ENCODE data around the gene EVPL. TPM values are rescaled to one million over a fixed set of nuclear protein-coding genes. Genes with fewer than 3 reads are reported as not detected.
"Not testable (repeated sequence)": the region's sequence is repeated elsewhere in the genome, so short reads cannot be mapped to it uniquely, and the experiment has no call there.

Gene EVPL
- polyA plus RNA-seq, 1 donor = 63.2 TPM

DNA sequence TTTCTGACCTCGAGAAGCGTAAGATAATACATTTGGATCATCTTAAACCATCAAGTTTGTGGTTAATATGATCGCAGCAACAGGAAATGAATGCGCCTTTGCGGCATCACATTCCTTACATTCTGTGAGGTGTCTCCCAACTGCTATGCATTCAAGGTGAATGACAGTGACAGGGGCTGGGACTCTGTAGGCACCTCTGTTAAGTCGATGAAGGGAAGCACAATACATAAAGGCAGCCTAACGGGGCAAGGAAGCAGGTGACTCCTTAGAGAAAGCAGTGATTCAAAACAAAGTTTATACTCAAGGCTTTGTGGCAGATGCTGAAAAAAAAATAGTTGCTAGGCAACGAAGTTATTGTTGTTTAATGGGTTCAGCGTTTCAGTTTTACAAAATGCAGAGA lies 21.6 kb upstream of the EVPL start:
- H3K27me3 ChIP-seq (ENCODE audit: control insufficient read depth, insufficient read depth, low read length) = no peaks in the 10 kb centered on the region
- peaks cover 85% of the 10 kb centered on the region for H3K36me3 ChIP-seq (ENCODE audit: control insufficient read depth, insufficient read depth, low read length)
- H3K9me3 ChIP-seq (ENCODE audit: control insufficient read depth, low read depth, low read length) = no peaks in the 10 kb centered on the region
- WGBS (ENCODE audit: insufficient coverage, low lambda C conversion rate) = 83% methylated on average over 2 of the region's 9 CpGs
- H3K4me1 ChIP-seq (ENCODE audit: control insufficient read depth, insufficient read depth, low read length) = peaks cover 22% of the 10 kb centered on the region
- DNase-seq = no peak
- no peak overlapping the region for H3K27ac ChIP-seq (ENCODE audit: low read length)
- H3K4me3 ChIP-seq (ENCODE audit: low read length) = no peak overlapping the region

DNA sequence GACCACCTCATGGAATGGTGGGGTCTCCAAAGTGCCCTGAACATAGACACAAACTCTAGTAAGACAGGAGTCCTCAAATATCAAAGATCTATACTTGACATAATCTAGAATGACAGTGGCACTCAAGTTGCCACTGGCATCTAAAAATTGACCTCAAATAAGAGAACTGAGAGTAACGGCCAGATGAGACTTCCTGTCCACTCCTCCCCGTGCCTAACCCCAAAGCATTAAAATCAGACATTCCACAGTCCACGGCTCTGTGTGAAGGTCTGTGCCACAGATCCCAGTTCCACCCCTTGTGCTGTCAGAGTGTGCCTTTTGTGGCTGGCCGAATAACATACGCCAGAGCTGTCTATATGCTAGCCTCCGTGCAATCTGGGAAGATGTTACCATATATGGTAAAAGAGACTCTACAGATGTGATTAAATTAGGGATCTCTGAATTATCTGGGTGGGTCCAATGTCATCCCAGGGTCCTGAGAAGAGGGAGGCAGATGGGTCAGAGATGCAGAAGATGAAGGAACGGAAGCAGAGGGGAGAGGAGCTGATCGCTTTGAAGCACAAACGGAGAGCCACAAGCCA lies 21.0 kb upstream of the EVPL start:
- Histone ChIP-seq H3K27ac (ENCODE audit: low read length) (no peak overlapping the region), H3K9me3 (ENCODE audit: control insufficient read depth, low read depth, low read length) (no peaks in the 10 kb centered on the region), H3K36me3 (ENCODE audit: control insufficient read depth, insufficient read depth, low read length) (peaks cover 86% of the 10 kb centered on the region), H3K27me3 (ENCODE audit: control insufficient read depth, insufficient read depth, low read length) (no peaks in the 10 kb centered on the region), H3K4me3 (ENCODE audit: low read length) (no peak overlapping the region), H3K4me1 (ENCODE audit: control insufficient read depth, insufficient read depth, low read length) (peaks cover 22% of the 10 kb centered on the region)
- DNase-seq = no peak
- no CpG with 5 or more reads among the region's 9 CpGs for WGBS (ENCODE audit: insufficient coverage, low lambda C conversion rate)

DNA sequence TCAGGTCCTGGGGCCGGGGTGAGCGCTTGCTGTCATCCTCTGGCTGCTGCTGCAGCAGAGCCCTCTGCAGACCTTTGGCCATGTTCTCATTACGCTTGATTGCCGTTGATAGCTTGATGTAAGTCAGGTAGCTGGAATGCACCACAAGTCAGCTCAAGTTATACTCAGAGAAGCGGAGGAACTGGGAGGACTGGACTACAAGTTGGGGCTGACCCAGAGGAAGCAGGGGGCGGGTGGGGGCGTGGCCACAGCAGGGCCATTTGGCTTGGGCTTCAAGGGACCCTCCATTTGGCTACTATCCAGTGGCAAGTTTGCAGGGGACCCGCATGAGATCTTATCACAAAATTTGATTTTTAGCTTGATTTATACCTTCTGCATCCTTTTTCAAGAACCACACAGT lies 19.0 kb upstream of the EVPL start:
- no peak for DNase-seq
- Histone ChIP-seq H3K27me3 (ENCODE audit: control insufficient read depth, insufficient read depth, low read length) (no peaks in the 10 kb centered on the region), H3K36me3 (ENCODE audit: control insufficient read depth, insufficient read depth, low read length) (peaks cover 92% of the 10 kb centered on the region), H3K4me1 (ENCODE audit: control insufficient read depth, insufficient read depth, low read length) (peaks cover 13% of the 10 kb centered on the region), H3K27ac (ENCODE audit: low read length) (no peak overlapping the region), H3K4me3 (ENCODE audit: low read length) (no peak overlapping the region), H3K9me3 (ENCODE audit: control insufficient read depth, low read depth, low read length) (no peaks in the 10 kb centered on the region)
- WGBS (ENCODE audit: insufficient coverage, low lambda C conversion rate) = 100% methylated on average over 1 of the region's 8 CpGs

DNA sequence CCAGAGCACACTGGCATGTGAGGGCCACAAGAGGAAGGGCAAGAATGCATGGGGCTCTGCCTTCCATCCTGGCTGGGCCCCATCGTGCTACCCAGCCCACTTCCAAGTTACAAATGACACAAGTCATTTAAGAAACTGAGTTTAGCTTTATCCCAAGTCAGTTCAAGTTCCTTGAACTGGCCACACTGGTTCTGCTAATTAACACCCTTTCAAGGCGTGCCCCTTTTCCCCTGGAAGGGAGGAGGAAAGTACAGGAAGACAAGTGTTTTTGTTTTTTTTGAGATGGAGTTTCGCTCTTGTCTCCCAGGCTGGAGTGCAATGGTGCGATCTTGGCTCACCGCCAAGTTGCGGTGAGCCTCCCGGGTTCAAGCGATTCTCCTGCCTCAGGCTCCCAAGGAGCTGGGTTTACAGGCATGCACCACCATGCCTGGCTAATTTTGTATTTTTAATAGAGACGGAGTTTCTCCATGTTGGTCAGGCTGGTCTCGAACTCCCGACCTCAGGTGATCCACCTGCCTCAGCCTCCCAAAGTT lies 17.4 kb upstream of the EVPL start:
- not testable (repeated sequence) for H3K27me3 ChIP-seq (ENCODE audit: control insufficient read depth, insufficient read depth, low read length); H3K4me3 ChIP-seq (ENCODE audit: low read length); H3K4me1 ChIP-seq (ENCODE audit: control insufficient read depth, insufficient read depth, low read length); DNase-seq; H3K27ac ChIP-seq (ENCODE audit: low read length); H3K9me3 ChIP-seq (ENCODE audit: control insufficient read depth, low read depth, low read length)
- peaks cover 94% of the 10 kb centered on the region for H3K36me3 ChIP-seq (ENCODE audit: control insufficient read depth, insufficient read depth, low read length)
- WGBS (ENCODE audit: insufficient coverage, low lambda C conversion rate) = 100% methylated on average over 2 of the region's 11 CpGs

DNA sequence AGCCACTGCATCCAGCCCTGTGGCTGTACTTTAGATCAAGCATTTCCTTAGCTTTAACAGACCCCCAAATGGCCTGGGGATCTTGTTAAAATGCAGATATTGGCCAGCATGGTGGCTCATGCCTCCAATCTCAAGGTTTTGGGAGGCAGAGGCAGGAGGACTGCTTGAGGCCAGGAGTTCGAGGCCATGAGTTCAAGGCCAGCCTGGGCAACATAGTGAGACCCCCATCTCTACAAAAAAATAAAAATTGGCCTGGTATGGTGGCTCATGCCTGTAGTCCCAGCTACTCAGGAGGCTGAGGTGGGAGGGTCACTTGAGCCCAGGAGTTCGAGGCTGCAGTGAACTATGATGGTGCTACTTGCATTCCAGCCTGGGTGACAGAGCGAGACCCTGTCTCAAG lies 15.8 kb upstream of the EVPL start:
- not testable (repeated sequence) for H3K9me3 ChIP-seq (ENCODE audit: control insufficient read depth, low read depth, low read length)
- peaks cover 94% of the 10 kb centered on the region for H3K36me3 ChIP-seq (ENCODE audit: control insufficient read depth, insufficient read depth, low read length)

DNA sequence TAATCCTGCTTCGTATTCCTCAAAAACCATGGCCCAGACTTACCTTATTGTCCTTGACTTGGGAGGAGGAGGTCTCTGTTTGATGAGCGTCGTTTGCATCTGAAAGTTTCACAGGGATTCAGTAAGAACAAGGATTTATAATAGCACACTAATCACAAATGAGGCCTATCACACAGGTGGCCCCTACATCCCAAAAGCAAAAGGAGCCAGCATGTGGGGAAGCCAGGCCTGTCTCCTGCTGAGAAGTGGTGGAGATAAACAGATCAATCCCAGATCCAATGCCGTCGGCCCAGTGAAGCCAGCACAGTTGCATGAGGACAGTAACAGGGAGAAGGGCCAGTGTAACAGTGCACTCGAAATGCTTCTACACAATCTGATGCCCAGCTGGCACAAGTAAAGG lies 13.3 kb upstream of the EVPL start:
- no peaks in the 10 kb centered on the region for H3K4me1 ChIP-seq (ENCODE audit: control insufficient read depth, insufficient read depth, low read length)
- DNase-seq = no peak
- H3K4me3 ChIP-seq (ENCODE audit: low read length) = no peak overlapping the region
- H3K27ac ChIP-seq (ENCODE audit: low read length) = no peak overlapping the region
- H3K27me3 ChIP-seq (ENCODE audit: control insufficient read depth, insufficient read depth, low read length) = no peaks in the 10 kb centered on the region
- 86% methylated on average over 2 of the region's 6 CpGs for WGBS (ENCODE audit: insufficient coverage, low lambda C conversion rate)
- no peaks in the 10 kb centered on the region for H3K9me3 ChIP-seq (ENCODE audit: control insufficient read depth, low read depth, low read length)
- peaks cover 72% of the 10 kb centered on the region for H3K36me3 ChIP-seq (ENCODE audit: control insufficient read depth, insufficient read depth, low read length)

More for the DNA sequence above, 15.8 kb upstream of the EVPL start:
- H3K27me3 ChIP-seq (ENCODE audit: control insufficient read depth, insufficient read depth, low read length); H3K27ac ChIP-seq (ENCODE audit: low read length); H3K4me3 ChIP-seq (ENCODE audit: low read length); DNase-seq; H3K4me1 ChIP-seq (ENCODE audit: control insufficient read depth, insufficient read depth, low read length): not testable (repeated sequence)
- WGBS (ENCODE audit: insufficient coverage, low lambda C conversion rate) = no CpG with 5 or more reads among the region's 3 CpGs

DNA sequence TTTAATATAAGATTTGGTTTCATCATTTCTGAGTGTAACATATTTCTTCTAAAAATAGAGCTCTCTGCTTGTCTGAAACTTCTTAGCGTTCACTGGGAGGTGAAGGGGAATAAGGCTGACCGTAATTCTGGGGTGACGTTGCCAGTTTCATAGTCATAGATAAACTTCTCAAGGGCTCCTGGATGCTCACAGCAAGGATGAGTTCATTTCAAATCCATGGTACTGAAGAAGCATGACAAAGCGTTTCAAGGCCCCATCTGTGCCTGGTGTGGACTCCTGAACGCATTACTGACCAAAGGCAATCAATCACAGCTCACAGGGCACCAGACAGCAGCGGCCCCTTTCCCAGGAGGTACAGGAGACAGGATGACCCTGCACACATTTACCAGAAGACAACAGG lies 12.0 kb upstream of the EVPL start:
- H3K4me3 ChIP-seq (ENCODE audit: low read length) = no peak overlapping the region
- no peaks in the 10 kb centered on the region for H3K9me3 ChIP-seq (ENCODE audit: control insufficient read depth, low read depth, low read length)
- no peaks in the 10 kb centered on the region for H3K4me1 ChIP-seq (ENCODE audit: control insufficient read depth, insufficient read depth, low read length)
- peaks cover 60% of the 10 kb centered on the region for H3K36me3 ChIP-seq (ENCODE audit: control insufficient read depth, insufficient read depth, low read length)
- H3K27me3 ChIP-seq (ENCODE audit: control insufficient read depth, insufficient read depth, low read length) = no peaks in the 10 kb centered on the region
- DNase-seq = no peak
- no peak overlapping the region for H3K27ac ChIP-seq (ENCODE audit: low read length)
- no CpG with 5 or more reads among the region's 6 CpGs for WGBS (ENCODE audit: insufficient coverage, low lambda C conversion rate)

DNA sequence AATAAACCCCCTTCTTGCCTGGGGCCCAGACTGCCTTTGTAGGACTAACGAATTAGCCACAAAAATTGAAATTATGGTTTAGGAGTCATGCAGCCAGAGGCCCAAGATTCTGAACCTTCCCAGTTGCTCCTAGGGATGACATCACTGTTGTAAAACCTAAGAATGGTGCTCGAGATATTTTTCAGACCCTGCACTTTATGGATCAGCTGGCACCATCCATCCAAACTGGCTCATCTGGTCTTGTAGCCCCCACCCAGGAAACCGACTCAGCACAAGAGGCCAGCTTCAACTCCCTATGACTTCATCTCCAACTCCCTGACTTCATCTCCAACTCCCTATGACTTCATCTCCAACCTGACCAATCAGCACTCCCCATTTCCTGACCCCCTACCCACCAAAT lies 10.9 kb upstream of the EVPL start:
- Histone ChIP-seq H3K27ac (ENCODE audit: low read length) (no peak overlapping the region), H3K4me3 (ENCODE audit: low read length) (no peak overlapping the region), H3K27me3 (ENCODE audit: control insufficient read depth, insufficient read depth, low read length) (no peaks in the 10 kb centered on the region), H3K9me3 (ENCODE audit: control insufficient read depth, low read depth, low read length) (no peaks in the 10 kb centered on the region), H3K36me3 (ENCODE audit: control insufficient read depth, insufficient read depth, low read length) (peaks cover 49% of the 10 kb centered on the region), H3K4me1 (ENCODE audit: control insufficient read depth, insufficient read depth, low read length) (peaks cover 4% of the 10 kb centered on the region)
- DNase-seq = no peak
- WGBS (ENCODE audit: insufficient coverage, low lambda C conversion rate) = no CpG with 5 or more reads among the region's 3 CpGs

DNA sequence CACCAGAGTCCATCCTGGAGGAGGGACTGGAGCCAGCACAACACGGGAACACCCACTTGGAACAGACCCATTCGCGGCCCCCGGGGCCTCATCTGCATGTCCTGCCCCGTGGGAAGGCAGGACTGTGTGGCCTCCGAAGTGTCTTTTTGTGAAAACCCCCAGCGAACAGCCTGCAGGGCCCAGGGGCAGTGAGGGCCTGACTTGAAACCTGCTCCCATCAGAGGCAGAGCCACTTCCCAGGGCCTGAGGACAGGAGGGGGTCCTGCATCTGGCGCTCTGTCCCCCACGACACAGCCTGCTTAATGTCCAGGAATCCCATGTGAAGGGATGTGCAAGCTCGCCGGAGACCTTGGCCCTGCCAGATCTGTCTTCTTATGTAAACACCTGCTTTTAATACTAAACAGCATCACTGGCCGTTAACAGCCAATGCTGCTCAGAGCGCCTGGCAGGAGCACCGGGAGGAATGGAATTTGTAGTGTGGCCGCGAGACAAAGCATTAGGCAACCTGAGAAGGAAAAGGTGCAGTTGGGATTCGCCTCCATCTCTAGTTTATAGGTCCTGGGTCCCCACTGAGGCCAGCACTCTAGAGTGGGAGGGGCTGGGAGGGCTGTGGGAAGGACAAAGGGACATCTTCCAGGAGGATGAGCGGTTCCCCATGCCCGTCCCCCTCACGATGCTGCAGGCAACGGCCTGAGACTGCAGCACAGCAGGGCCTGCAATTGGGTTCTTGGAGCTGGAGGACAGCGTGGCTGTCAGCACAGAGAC lies 9.6 kb upstream of the EVPL start:
- H3K27ac ChIP-seq (ENCODE audit: low read length) = no peak overlapping the region
- peaks cover 17% of the 10 kb centered on the region for H3K4me1 ChIP-seq (ENCODE audit: control insufficient read depth, insufficient read depth, low read length)
- H3K9me3 ChIP-seq (ENCODE audit: control insufficient read depth, low read depth, low read length) = no peaks in the 10 kb centered on the region
- peaks cover 37% of the 10 kb centered on the region for H3K36me3 ChIP-seq (ENCODE audit: control insufficient read depth, insufficient read depth, low read length)
- DNase-seq = peak in 1 of 2 donors; percentile 30
- no peaks in the 10 kb centered on the region for H3K27me3 ChIP-seq (ENCODE audit: control insufficient read depth, insufficient read depth, low read length)
- no CpG with 5 or more reads among the region's 22 CpGs for WGBS (ENCODE audit: insufficient coverage, low lambda C conversion rate)
- H3K4me3 ChIP-seq (ENCODE audit: low read length) = no peak overlapping the region

DNA sequence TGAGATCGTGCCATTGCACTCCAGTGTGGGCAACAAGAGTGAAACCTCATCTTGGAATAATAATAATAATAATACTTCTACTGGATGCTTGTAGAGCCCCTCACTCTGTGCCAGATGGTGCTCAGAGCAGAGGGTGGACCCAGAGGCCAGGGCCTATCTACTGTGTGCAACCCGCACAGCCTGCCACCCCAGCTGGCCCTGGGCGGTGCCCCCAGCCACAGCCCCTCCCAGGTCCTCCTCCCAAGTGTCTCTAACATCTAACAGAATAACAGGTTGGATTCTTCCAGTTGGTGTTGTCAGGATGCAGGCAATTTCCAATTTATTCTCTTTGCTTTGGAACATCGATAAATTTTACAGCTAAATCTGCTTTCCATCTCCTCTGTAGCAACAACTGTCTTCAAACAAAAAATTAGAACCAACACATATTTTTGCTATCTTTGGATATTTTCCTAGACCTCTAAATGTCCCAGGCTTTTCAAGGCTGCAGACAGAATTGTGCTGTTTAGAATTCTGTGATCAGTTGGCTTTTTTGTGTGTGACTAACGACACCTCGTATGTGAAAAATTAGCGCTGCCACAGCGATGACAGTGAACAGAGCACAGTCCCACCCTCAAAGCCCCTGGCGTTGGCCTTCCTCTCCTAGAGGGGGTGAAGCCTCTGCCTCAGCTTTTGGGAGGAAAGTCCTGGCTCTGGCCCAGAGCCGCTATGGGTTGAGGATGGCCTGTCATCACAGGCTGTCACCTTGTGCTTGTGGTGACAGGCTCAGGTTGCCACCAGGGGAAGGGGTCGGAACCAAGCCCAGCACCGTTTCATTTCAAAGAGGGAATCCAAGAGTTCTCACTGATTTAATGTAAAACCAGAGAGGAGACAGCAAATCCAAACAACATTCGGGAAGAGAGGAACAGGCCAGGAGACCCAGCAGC lies 7.6 kb upstream of the EVPL start:
- peaks cover 27% of the 10 kb centered on the region for H3K4me1 ChIP-seq (ENCODE audit: control insufficient read depth, insufficient read depth, low read length)
- H3K27me3 ChIP-seq (ENCODE audit: control insufficient read depth, insufficient read depth, low read length) = no peaks in the 10 kb centered on the region
- peaks cover 17% of the 10 kb centered on the region for H3K36me3 ChIP-seq (ENCODE audit: control insufficient read depth, insufficient read depth, low read length)
- H3K27ac ChIP-seq (ENCODE audit: low read length) = peak overlapping the region; percentile 10
- no peaks in the 10 kb centered on the region for H3K9me3 ChIP-seq (ENCODE audit: control insufficient read depth, low read depth, low read length)
- no CpG with 5 or more reads among the region's 13 CpGs for WGBS (ENCODE audit: insufficient coverage, low lambda C conversion rate)
- no peak overlapping the region for H3K4me3 ChIP-seq (ENCODE audit: low read length)
- peak in 1 of 2 donors; percentile 20 for DNase-seq
